SU-DHL-6 (cell line): ENCODE data around the gene CHD2.

Source experiments
- CTCF ChIP-seq: fragments of 200-600 bp; sonication (generic); IDR thresholded peaks from one replicate; pipeline ENCODE4 v1.5.1; 2017; ENCODE audit warnings: antibody characterized with exemption, mild to moderate bottlenecking, low read length, moderate library complexity; ENCODE audit not compliant: insufficient read depth, poor library complexity, severe bottlenecking
- EZH2phosphoT487 ChIP-seq: fragments of 200-600 bp; sonication (generic), shearing (Covaris generic); conservative IDR thresholded peaks from 2 replicates; pipeline ENCODE4 v1.6.1; 2018; ENCODE audit warnings: mild to moderate bottlenecking, antibody characterized with exemption, low read length, moderate library complexity, mixed read lengths

- TF ChIP-seq CTCF = no peak
- no peak for TF ChIP-seq EZH2phosphoT487
Observed at GRCh38 chr15:93058904-93059427, 158.8 kb downstream of the CHD2 start.
